ENCODE measurements around the gene METTL6.

GRCh38 chr3:15449489-15450224 is 22.3 kb upstream of the METTL6 start:
- no peak for TF ChIP-seq CTCF (IDR thresholded peaks at IDR 0.05; ENCODE audit: low read length)
- no peak for TF ChIP-seq EZH2 (IDR thresholded peaks at IDR 0.05; ENCODE audit: borderline replicate concordance, low read length)

Measured in OCI-LY1 (cell line).